C1 segment of cervical spinal cord (tissue), 14 donors: ENCODE measurements around the gene CYP2D6.
"Not testable (repeated sequence)": the region's sequence is repeated elsewhere in the genome, so short reads cannot be mapped to it uniquely, and the experiment has no call there.

Experiments
- DNase-seq, 14 donors: peaks; one replicate each; lab custom pipeline; 2025; lab: John Stamatoyannopoulos, UW

Gene CYP2D6

DNA sequence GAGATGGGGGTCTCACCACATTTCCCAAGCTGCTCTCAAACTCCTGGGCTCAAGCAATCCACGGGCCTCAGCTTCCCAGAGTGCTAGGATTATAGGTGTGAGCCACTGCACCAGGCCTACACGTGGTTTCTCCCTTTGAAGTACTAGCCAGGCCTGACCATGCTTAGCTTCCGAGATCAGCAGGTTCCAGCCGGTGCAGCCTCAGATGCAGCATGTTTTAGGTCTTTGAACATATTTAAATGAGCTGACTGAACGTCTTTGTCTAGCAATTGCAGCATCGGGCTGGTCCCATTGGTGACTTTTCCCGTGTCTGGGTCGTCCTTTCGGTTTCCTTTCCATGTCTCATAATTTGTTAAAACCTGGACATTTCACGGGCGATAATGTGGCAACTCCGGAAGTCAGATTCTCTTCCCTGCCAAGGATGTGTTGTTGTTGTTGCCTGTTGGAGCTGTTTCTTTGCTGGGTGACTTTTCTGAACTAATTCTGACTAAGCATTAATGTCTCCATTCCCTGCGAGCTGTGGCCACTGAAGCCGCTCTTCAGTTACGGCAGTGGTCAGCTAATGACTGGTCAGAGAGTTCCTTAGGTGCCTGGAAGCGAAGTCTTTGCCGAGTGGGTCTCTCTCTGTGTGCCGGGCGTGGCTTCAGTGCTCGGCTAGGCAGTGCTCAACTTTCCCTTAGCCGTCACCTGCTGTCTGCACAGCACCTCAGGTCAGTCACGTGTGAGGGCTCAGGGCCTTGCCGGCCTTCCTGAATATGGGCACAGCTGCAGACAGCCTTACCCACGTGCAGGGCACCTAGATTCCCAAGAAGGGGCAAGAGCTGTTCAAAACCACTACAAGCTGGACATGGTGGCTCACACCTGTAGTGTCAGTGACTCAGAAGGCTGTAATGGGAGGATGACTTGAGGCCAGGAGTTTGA is 3.8 kb upstream of the CYP2D6 start:
- no peak for DNase-seq

DNA sequence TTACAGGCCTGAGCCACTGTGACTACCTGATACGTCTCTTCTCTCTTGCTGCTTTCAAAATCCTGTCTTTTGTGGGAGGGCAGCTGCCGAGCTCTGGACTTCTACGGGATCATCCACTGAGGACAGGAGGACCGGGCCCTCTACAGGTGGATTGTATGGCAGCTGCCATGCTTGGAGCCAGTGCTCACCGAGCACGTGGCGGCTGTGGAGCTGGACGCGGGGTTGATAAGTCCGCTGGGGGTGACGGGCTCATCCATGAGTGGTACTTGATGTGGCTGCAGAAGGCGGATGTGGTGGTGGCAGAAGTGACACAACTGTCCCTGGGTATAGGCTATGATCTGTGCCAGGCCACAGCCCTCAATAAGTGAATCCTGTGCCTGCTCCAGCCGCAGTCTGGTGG is 1.8 kb upstream of the CYP2D6 start:
- DNase-seq, result no peak

GRCh38 chr22:42131562-42131961 is 952 bp upstream of the CYP2D6 start:
- DNase-seq, result no peak

- not testable (repeated sequence) for DNase-seq
Observed at GRCh38 chr22:42130182-42130581, 428 bp downstream of the CYP2D6 start.

DNA sequence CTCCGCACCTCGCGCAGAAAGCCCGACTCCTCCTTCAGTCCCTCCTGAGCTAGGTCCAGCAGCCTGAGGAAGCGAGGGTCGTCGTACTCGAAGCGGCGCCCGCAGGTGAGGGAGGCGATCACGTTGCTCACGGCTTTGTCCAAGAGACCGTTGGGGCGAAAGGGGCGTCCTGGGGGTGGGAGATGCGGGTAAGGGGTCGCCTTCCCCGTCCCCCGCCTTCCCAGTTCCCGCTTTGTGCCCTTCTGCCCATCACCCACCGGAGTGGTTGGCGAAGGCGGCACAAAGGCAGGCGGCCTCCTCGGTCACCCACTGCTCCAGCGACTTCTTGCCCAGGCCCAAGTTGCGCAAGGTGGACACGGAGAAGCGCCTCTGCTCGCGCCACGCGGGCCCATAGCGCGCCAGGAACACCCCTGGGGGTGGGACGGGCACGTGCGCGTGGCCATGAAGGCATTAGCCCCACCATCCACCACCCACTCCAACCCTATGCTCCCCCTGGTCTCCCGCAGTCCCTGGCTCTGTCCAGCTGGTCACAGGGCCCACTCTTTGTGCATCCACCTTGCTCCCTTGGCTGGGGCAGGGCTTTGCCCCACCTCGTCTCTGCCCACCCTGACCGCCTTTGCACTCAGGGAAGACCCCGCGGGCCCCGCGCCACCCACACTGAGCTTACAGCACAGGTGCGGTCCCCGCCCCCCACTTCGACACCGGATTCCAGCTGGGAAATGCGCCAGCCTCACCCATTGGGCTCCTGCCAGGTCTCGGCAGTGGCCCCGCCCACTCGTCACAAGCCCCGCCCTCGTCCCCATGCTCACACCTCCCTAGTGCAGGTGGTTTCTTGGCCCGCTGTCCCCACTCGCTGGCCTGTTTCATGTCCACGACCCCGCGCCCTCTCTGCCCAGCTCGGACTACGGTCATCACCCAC is 1.6 kb downstream of the CYP2D6 start:
- not testable (repeated sequence) for DNase-seq

- DNase-seq, result not testable (repeated sequence)
Observed at GRCh38 chr22:42128007-42128406, 2.6 kb downstream of the CYP2D6 start.

DNA sequence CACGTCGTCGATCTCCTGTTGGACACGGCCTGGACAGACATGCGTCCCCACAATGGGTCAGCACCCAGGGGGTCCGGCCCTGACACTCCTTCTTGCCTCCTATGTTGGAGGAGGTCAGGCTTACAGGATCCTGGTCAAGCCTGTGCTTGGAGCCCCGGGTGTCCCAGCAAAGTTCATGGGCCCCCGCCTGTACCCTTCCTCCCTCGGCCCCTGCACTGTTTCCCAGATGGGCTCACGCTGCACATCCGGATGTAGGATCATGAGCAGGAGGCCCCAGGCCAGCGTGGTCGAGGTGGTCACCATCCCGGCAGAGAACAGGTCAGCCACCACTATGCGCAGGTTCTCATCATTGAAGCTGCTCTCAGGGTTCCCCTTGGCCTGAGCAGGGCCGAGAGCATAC is 3.0 kb downstream of the CYP2D6 start:
- DNase-seq, result no peak

DNA sequence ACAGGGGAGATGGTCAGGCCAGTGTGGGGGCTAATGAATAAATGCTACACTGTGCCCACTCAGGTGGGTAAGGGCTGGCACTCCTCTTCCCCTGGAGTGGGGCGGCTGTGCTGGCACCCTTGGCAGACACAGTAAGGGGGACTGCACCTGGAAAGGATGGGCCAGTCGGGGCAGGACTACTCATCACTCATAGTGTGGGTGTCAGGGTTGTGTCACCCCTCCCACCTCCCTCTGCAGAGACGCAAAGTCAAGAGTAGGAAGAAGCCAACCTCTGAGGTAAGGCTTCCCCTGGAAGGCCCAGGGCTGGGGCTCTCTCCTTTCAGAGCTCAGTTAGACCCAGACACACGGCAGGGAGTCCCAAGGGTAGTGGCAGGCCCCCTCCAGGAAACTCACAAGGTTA is 7.1 kb downstream of the CYP2D6 start:
- DNase-seq, result not testable (repeated sequence)

- DNase-seq, result not testable (repeated sequence)
Observed at GRCh38 chr22:42120231-42121021, 10.2 kb downstream of the CYP2D6 start.

DNA sequence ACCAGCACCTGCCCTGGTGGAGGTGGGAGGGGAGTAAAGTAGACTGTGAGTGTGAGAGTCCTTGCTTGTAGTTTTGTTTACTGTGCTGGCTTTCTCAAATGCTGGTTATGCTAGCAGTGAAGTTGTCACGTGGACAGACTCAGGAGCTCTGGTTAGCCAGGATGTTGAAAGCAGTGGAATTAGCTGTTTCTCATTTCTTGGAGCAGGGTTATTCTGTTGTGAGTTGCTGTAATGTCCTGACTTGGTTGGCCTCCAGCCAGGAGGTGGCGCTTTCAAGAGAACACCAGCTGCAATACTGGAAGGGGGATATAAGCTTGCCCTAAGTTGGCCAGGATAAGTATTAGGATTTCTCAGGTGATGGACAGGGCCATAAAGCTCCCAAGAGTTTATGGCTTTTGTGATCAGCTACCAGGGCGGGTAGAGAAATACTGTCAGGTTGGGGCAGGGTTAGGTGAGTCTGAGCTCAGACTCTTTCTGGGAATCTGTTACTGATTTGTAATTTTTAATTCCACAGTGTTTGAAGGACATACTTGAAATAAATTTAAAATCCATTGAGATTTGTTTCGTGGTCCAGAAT is 13.7 kb downstream of the CYP2D6 start:
- DNase-seq, result no peak

DNA sequence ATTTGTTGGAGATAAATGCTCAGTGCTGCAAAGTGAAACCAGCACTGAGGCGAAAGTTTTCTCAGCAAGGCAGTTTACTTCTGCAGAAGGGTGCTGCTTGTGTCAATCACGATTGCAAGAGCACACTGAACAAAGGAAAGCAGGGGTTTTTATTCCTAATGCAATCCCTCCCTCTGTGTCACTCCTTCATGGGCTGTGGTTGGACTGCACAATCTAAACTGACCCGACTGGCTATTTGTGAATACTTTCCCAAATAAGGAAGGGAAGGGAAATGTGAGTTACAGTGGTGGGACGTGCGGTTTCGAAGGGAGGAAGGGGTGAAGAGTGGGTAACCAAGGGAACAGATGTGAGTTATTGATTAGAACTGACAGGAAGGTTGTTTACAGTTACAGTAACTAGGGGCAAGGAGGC is 15.2 kb downstream of the CYP2D6 start:
- DNase-seq, result not testable (repeated sequence)

DNA sequence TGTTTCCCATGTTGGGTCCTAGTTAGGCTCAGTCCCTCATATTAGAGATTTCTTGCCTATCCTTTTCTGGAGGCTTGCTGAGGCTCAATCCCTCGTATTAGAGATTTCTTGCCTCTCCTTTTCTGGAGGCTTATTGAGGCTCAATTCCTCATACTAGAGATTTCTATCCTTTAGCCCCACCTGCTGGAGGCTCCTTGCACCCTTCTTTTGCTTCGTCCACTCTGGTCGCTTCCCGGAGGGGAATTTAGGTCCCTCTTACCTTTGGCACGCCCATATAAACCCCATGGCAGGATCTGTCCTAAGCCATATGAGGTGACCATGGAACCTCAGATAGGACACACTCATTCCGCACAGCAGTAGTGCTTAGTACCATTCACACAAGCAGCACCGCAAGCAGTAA is 15.9 kb downstream of the CYP2D6 start:
- DNase-seq, result peak in 1 of 14 donors; percentile 7

GRCh38 chr22:42112793-42113192 is 17.8 kb downstream of the CYP2D6 start:
- DNase-seq, result not testable (repeated sequence)

DNA sequence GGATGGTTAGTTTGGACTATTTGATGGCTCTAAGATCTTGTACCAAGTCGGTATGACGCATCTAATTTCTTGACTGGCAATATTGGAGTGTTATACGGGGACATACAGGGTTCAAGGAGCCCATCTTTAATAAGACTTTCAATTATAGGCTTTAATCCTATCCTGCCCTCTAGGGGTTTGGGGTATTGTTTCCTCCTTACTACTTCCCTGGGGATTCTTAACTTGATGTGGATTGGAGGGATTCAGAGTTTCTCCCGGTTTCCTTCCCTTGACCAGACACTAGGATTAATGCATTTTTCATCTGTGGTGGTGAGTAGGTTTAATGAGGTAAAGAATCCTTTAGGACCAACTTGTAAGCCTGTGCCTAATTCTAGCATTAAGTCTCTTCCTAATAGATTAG is 18.8 kb downstream of the CYP2D6 start:
- no peak for DNase-seq

DNA sequence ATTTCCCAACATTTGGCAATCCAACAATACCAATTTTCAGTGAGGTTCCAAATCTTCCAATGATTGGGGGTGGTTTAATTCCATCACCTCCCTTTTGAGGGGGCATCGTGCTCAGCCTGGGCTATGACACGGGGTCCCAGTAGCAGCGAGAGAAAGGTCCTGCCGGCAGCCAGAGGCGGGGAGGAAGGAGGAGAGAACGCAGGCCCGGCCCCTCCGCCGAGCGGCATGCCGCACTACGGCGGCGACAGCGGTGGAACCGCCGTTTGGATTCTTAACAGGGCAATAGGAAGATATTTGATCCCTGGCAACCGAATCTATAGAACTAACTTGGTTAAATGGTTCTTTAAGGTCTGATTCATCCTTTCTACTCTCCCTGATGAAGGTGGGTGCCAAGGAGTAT is 21.8 kb downstream of the CYP2D6 start:
- no peak for DNase-seq

- not testable (repeated sequence) for DNase-seq
Observed at GRCh38 chr22:42104332-42104860, 26.2 kb downstream of the CYP2D6 start.

DNA sequence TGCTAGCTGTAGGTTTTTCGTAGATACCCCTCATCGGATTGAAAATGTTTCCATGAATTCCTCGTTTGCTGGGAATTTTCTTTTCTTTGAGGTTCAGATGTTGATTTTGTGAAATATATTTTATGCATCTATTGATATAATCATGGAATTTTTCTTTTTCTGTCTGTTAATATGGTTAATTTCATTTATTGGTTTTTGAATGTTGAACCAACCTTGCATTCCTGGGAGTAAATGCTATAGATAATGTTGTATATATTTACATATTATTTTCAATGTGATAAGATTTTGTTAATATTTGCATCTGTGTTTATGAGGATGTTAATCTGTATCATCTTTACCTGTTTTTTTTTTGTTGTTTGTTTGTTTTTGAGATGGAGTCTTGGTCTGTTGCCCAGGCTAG is 29.4 kb downstream of the CYP2D6 start:
- no peak for DNase-seq

- no peak for DNase-seq
Observed at GRCh38 chr22:42091455-42091782, 39.2 kb downstream of the CYP2D6 start.

DNA sequence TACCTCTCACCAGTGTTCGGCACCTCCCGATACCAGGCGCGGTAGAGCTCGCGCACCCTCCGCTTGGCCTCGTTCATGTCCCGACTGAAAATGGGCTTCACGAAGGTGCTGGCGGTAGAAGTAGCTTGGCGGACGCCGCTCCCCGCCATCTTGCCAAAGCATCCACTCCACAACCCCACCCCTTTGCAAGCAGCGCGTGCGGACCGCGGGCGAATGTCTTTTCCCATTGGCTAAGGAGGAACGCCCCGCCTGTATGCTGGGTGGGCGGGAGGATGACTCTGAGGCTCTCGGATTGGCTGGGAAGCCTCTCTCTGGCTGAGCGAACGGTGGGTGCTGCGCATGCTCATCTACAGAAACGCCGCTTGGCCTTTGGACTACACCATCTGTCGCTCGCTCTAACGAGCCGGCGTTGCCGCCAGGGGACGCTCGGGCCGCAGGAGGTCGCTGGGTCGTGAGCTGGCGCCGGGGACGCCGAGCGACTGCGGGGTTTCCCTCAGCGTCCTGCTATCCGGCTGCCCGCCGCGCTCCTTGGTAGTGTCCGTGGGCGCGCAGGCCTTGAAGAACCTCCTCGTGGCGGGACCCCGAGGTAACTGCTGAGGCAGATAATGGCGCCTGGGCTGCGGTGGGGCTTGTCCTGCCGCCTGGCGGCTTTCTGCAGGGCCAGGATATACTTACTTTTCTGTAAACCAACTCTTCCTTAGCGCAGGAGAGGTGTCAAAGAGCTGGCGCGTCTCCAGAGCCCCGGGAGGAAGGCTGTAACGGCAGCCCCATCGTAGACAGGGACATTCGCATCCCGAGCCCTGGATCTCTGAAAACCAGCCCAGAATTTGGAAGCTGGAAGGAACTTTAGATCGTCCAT is 39.8 kb downstream of the CYP2D6 start, which contains the start of gene NDUFA6:
NDUFA6 (minus strand) TSS at position 177 of the 859 bp plus-strand sequence; CDS start at position 149, 28 bp downstream.
- DNase-seq, result peak; percentile 91 to 99 (median 98)

- no peak for DNase-seq
Observed at GRCh38 chr22:42086051-42086450, 44.6 kb downstream of the CYP2D6 start.
